NCI-H748 (cell line): ENCODE measurements around the gene AGFG2.
"Not testable (repeated sequence)": the region's sequence is repeated elsewhere in the genome, so short reads cannot be mapped to it uniquely, and the experiment has no call there.

ENCODE experiments used
- DNase-seq: peaks from one replicate; lab custom pipeline; 2025; ENCODE audit not compliant: unreplicated experiment; lab: John Stamatoyannopoulos, UW

Gene AGFG2, protein sequence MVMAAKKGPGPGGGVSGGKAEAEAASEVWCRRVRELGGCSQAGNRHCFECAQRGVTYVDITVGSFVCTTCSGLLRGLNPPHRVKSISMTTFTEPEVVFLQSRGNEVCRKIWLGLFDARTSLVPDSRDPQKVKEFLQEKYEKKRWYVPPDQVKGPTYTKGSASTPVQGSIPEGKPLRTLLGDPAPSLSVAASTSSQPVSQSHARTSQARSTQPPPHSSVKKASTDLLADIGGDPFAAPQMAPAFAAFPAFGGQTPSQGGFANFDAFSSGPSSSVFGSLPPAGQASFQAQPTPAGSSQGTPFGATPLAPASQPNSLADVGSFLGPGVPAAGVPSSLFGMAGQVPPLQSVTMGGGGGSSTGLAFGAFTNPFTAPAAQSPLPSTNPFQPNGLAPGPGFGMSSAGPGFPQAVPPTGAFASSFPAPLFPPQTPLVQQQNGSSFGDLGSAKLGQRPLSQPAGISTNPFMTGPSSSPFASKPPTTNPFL

DNA sequence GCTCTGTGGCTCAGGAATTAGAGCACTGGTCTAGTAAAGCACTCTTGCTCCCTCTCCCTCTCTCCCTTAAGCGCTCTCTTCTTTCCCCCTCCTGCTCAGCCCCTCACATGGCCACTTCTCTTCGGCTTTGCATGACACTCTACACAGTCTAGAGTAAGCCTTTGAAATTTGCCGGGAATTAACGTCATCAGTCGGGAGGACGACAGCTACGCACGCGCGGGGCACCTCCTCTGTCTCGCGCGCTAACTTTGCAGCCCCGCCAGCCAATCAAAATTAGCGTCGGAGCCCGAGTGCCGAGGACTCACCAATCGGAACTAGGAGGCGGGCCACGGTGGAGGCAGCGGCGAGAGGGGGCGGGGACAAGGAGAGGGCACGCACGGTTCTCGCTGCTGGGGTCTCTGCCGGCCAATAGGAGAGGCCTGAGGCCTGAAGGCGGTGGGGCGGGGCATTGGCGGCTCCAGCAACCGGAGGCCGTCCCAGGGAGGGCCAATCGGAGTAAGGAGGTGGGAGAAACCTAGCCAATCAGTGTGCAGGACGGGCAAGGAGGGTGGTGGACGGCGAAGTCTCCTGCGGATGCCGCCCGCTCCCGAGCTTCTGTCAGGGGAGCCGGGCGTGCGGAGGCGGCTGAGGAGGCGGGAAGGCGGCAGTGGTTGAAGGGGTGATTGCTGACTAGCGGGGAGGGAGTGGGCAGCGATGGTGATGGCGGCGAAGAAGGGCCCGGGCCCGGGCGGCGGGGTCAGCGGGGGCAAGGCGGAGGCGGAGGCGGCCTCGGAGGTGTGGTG lies at the start of gene AGFG2:
TSS of gene AGFG2 (plus strand) at position 550 of the 782 bp plus-strand sequence. CDS start at position 694, 144 bp downstream.
- DNase-seq = peak; percentile 99

DNA sequence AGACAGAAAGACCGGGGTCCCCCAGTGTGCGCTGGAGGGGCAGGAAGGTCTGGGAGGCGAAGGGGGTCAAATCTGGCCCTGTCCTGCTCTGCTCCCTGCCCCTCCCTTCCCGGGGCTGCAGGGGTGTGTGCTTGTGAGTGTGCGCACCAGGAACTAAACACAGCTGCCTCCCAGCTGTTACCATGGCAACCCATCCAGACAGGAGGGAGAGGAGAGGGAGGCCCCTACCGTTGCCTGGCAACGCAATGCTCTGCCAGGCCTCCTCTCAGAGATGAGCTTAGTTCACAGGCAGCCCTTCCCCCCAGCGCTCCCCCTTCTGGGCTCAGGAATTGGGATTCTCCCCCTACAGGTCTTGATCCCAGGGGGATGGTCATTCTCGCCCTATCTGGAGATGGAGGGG lies 49.2 kb upstream of the AGFG2 start:
- DNase-seq = peak; percentile 100

DNA sequence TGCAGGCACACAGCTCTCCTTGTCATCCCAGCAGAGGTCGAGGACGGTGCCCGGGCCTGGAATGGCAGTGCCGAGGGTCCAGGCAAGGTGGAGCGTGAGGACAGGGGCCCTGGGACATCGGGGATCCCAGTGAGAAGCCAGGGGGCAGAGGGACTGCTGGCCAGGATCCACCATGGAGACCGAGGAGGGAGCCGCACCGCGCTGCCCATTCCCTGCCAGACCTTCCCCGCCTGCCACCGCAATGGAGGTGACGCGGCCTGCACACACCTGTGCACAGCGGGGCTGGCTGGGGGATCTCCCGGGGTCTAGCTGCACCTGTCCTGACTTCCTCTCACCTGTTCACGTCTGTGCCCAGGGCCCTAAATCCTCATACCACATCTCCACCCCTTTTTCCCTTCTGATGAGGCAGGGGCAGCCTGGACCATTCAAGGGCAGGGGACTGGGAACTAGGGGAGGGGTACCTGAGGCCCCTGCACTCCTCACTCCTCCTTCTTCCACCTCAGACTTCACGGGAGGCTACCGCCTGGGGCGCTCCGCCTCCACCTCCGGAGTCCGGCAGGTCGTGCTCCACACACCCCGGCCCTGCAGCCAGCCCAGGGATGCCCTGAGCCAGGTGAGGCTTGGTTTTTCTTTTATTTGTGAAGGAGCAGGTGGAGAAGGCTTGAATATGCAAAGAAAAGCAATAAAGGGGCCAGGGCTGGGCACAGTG lies 48.4 kb upstream of the AGFG2 start:
- DNase-seq = peak; percentile 46

GRCh38 chr7:100491192-100491578 lies 47.8 kb upstream of the AGFG2 start:
- DNase-seq = no peak

- no peak for DNase-seq
Observed at GRCh38 chr7:100492738-100493475, 46.1 kb upstream of the AGFG2 start.

DNA sequence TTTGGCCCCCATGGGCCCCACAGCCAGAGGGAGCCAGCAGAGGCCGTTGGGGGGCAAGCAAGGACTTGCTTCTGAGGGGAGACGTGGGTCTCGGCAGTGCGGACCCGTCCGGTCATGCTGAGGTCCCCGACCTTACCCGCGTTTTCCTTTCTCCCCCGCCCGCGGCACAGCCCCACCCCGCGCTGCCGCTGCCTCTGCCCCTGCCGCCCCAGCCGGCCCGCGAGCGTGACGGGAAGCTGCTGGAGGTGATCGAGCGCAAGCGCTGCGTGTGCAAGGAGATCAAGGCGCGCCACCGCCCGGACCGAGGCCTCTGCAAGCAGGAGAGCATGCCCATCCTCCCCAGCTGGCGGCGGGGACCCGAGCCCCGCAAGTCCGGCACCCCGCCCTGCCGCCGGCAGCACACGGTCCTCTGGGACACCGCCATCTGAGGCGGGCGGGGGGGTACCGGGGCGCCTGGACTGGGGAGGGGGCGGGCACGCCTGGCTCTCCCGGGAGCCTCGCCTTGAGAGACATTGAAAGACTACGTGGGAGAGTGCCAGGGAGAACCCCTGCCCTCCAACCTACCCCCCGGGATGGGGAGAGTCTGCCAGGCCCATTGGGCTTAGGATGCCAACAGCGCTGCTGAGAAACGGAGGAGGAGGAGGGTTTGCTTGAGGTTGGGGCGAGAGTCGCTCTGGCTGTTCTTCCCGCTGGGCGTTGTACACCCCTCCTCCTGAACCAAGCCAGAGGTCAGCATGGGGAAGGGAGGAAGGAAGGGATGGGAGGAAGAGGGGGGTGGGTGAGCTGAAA lies 45.3 kb upstream of the AGFG2 start:
- DNase-seq = no peak

GRCh38 chr7:100496509-100496908 lies 42.5 kb upstream of the AGFG2 start:
- no peak for DNase-seq

- DNase-seq = not testable (repeated sequence)
Observed at GRCh38 chr7:100500743-100501142, 38.3 kb upstream of the AGFG2 start.

- DNase-seq = not testable (repeated sequence)
Observed at GRCh38 chr7:100504031-100504430, 35.0 kb upstream of the AGFG2 start.

GRCh38 chr7:100504887-100505611 lies 34.0 kb upstream of the AGFG2 start:
- DNase-seq = no peak

DNA sequence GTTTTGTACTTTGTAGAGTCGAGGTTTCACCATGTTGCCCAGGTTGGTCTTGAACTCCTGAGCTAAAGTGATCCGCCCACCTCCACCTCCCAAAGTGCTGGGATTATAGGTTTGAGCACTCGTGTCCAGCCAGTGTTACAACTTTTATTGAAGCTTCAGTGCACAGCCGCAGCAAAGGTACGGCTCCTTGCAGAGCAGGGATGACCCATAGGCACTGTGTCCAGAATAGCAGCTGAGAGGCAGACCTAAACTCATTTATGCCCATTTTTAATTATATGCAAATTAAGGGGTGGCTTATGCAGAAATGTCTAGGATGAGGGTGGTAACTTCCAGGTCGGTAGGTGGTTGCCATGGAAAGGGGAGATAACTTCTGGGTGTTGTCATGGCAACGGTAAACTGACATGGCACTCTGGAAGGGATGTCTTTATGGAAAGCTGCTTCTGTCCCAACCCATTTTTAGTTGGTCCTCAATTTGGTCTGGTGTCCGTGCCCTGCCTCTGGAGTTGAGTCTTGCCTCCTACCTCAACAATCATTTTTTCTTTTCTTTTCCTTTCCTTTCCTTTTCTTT lies 32.6 kb upstream of the AGFG2 start:
- DNase-seq = peak; percentile 28

DNA sequence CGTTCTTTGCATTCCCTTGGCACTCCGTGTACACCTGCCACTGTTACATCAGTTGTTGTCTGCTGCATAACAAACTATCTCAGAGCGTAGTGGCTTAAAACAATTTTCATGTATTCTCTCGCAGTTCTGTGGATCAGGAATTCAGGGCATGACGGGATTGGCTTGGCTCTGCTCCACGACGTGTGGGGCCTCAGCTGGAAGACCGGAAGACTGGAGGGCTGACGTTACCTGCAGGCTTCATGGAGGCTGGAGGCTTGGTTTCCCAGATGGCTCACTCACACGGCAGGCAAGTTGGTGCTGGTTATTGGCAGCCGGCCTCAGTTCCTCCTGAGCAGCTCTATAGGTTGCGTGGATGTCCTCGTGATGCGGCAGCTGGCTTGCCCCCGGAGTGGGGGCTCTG lies 29.8 kb upstream of the AGFG2 start:
- DNase-seq = no peak

GRCh38 chr7:100510437-100511239 lies 28.4 kb upstream of the AGFG2 start:
- DNase-seq = no peak

GRCh38 chr7:100513212-100513810 lies 25.7 kb upstream of the AGFG2 start:
- no peak for DNase-seq

DNA sequence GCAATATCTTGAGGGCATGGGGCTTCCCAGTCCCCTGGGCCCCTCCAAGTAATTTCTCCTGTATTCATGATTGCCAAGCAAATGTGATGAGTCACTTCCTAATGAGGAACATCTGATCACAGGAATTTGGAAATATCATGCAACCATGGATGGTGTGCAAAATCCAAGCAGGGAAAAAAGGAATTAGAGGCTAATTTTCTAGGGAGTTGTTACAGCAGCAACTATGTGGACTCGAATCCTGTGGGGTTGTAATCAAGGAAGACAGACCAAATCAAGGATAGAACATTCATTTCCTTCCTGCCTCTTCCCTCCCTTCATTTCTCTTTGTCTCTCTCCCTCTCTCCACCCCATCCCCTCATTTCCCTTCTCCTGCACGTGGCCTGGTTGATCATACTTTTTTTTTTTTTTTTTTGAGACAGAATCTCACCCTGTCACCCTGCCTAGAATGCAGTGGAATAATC lies 23.9 kb upstream of the AGFG2 start:
- DNase-seq = no peak

GRCh38 chr7:100516135-100516812 lies 22.7 kb upstream of the AGFG2 start:
- DNase-seq = no peak

DNA sequence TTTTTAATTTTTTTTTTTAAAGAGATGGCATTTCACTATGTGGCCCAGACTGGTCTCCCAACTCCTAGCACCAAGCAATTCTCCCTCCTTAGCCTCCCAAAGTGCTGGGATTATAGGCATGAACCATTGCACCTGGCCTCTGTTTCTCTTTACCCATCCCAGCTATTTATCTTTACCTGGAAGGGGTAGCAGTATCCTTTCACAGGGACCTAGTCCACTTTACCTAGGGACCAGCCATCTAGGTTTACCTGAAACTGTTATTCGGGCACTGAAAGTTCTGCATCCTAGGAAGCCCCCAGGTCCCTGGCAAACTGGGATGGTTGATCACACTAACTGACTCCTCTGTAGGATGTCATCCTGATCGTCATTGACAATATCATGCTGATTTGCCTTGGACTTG lies 21.7 kb upstream of the AGFG2 start:
- DNase-seq = no peak
